ENCODE data around the gene PUS10.

GRCh38 chr2:61018798-61019197, 743 bp upstream of the PUS10 start:
- TF ChIP-seq EZH2phosphoT487 (IDR thresholded peaks at IDR 0.05; ENCODE audit: borderline replicate concordance, low read depth, low read length): no peak
- TF ChIP-seq CTCF (conservative IDR thresholded peaks at IDR 0.05; ENCODE audit: low read length): no peak
